GM12878 (cell line): ENCODE data around the gene SOX11. TPM values are rescaled to one million over a fixed set of nuclear protein-coding genes. Genes with fewer than 3 reads are reported as not detected.

Experiments
- ATAC-seq: fragments of 200-7000 bp; cut with Tn5 transposase; 3 replicates; pipeline ENCODE4 v1.9.1; 2020; ENCODE audit warnings: mild to moderate bottlenecking, moderate library complexity
- BruUV-seq: library from RNA; stranded (reverse); fragments of 400-500 nt; replicated peaks from 2 replicates; lab custom pipeline; 2021; lab: Mats Ljungman, UMichigan
- CTCF ChIA-PET: fragments of 300-600 bp; sonication (Branson Sonifier 250); formaldehyde crosslinking; extraction: SDS; loops from one replicate; lab custom pipeline; 2021; ENCODE audit warnings: inconsistent platforms; lab: Yijun Ruan, JAX
- POLR2A ChIA-PET: fragments of 350-600 bp; formaldehyde crosslinking; extraction: SDS; loops from one replicate; lab custom pipeline; 2021; ENCODE audit warnings: inconsistent platforms; lab: Charles Lee
- RAD21 ChIA-PET: fragments of 300-600 bp; sonication (Branson Sonifier 250); formaldehyde crosslinking; loops from one replicate; lab custom pipeline; 2023; ENCODE audit warnings: antibody characterized with exemption; ENCODE audit not compliant: unreplicated experiment; lab: Charles Lee
- SMC1A ChIA-PET: fragments of 300-600 bp; sonication (Branson Sonifier 250); formaldehyde crosslinking; loops from one replicate; lab custom pipeline; 2023; ENCODE audit not compliant: unreplicated experiment, uncharacterized antibody; lab: Charles Lee
- DNase-seq: peaks from one replicate; pipeline ENCODE4 v3.0.0-alpha.2; 2011; ENCODE audit warnings: low read depth, low spot score
- FAIRE-seq: peaks from 3 replicates; lab custom pipeline; 2011; peaks lifted over from hg19 to GRCh38; lab: Jason Lieb, UNC
- H2AFZ ChIP-seq: 2 replicates; pipeline ENCODE4 v1.6.0; 2011; ENCODE audit warnings: low read depth, low read length, control low read depth; ENCODE audit not compliant: control insufficient read depth
- H3K27ac ChIP-seq: 2 replicates; pipeline ENCODE4 v1.5.1; 2011; ENCODE audit warnings: control low read depth; ENCODE audit not compliant: control insufficient read depth, insufficient read depth
- H3K27me3 ChIP-seq, 2 experiments: replicated peaks in 1 of 2; 2 replicates each; pipeline versions ENCODE4 v1.6.0 to v1.6.1; 2011; ENCODE audit warnings: low read length in 1 of 2; ENCODE audit not compliant: control insufficient read depth in 2 of 2, insufficient read depth in 2 of 2
- H3K36me3 ChIP-seq, 2 experiments: 2 replicates each; pipeline ENCODE4 v1.5.1; 2011; ENCODE audit warnings: low read length in 1 of 2; ENCODE audit not compliant: control insufficient read depth in 2 of 2, insufficient read depth in 2 of 2
- H3K4me1 ChIP-seq: 2 replicates; pipeline ENCODE4 v1.6.1; 2011; ENCODE audit warnings: mild to moderate bottlenecking, low read length, moderate library complexity, mixed read lengths; ENCODE audit not compliant: control insufficient read depth, insufficient read depth
- H3K4me2 ChIP-seq: 2 replicates; pipeline ENCODE4 v1.6.0; 2011; ENCODE audit warnings: control low read depth; ENCODE audit not compliant: control insufficient read depth, insufficient read depth
- H3K4me3 ChIP-seq: fragments of 200-600 bp; sonication (generic); 2 replicates; pipeline ENCODE4 v1.5.1; 2016
- H3K79me2 ChIP-seq: 2 replicates; pipeline ENCODE4 v1.6.0; 2011; ENCODE audit warnings: low read length; ENCODE audit not compliant: control insufficient read depth, insufficient read depth
- H3K9ac ChIP-seq: 2 replicates; pipeline ENCODE4 v1.8.0; 2011; ENCODE audit warnings: low read length, control low read depth, mixed read lengths; ENCODE audit not compliant: control insufficient read depth, insufficient read depth
- H3K9me3 ChIP-seq: replicated peaks from 3 replicates; pipeline ENCODE4 v1.5.1; 2011; ENCODE audit warnings: mild to moderate bottlenecking, low read length; ENCODE audit not compliant: control insufficient read depth, insufficient read depth
- H4K20me1 ChIP-seq: 2 replicates; pipeline ENCODE4 v1.6.0; 2011; ENCODE audit not compliant: control insufficient read depth, insufficient read depth
- ATF7 ChIP-seq: fragments of 450-650 bp; IDR thresholded peaks from 2 replicates; pipeline ENCODE4 v1.6.1; 2016; ENCODE audit warnings: low read depth, mild to moderate bottlenecking
- CHD1 ChIP-seq: IDR thresholded peaks from 2 replicates; pipeline ENCODE4 v1.6.1; 2012; ENCODE audit warnings: low read depth, low read length, improper control_type of control experiment
- EP300 ChIP-seq, 2 experiments: fragments of 150-350 bp in 1 of 2; IDR thresholded peaks; 2 replicates each; pipeline ENCODE4 v1.6.1; 2011 to 2012; ENCODE audit warnings: low read depth in 2 of 2, low read length in 2 of 2, borderline replicate concordance in 1 of 2, improper control_type of control experiment in 1 of 2, inconsistent platforms in 1 of 2; ENCODE audit not compliant: control insufficient read depth in 1 of 2
- EZH2 ChIP-seq: IDR thresholded peaks from 2 replicates; pipeline ENCODE4 v1.6.1; 2012; ENCODE audit warnings: low read depth, mild to moderate bottlenecking, control low read depth, inconsistent platforms, low read length, borderline replicate concordance; ENCODE audit not compliant: control insufficient read depth
- HCFC1 ChIP-seq: fragments of 150-350 bp; IDR thresholded peaks from 2 replicates; pipeline ENCODE4 v1.6.1; 2014; ENCODE audit warnings: low read length
- HDAC6 ChIP-seq: fragments of 200-600 bp; sonication (generic); IDR thresholded peaks from one replicate; pipeline ENCODE4 v1.8.0; 2017; ENCODE audit warnings: antibody characterized with exemption; ENCODE audit not compliant: unreplicated experiment
- IKZF1 ChIP-seq: fragments of 450-650 bp; conservative IDR thresholded peaks from 2 replicates; pipeline ENCODE4 v1.6.1; 2017; ENCODE audit warnings: antibody characterized with exemption, mild to moderate bottlenecking
- MYB ChIP-seq: fragments of 150-350 bp; IDR thresholded peaks from 2 replicates; pipeline ENCODE4 v1.6.1; 2014; ENCODE audit warnings: mild to moderate bottlenecking, low read depth, low read length, borderline replicate concordance
- NBN ChIP-seq: fragments of 450-650 bp; IDR thresholded peaks from 2 replicates; pipeline ENCODE4 v1.6.1; 2016
- POU2F2 ChIP-seq: IDR thresholded peaks from 3 replicates; pipeline ENCODE4 v1.6.1; 2011; ENCODE audit warnings: low read depth, mild to moderate bottlenecking, low read length, borderline replicate concordance
- RAD51 ChIP-seq: fragments of 450-650 bp; IDR thresholded peaks from 2 replicates; pipeline ENCODE4 v1.6.1; 2016; ENCODE audit warnings: moderate library complexity, mild to moderate bottlenecking, inconsistent platforms
- SUZ12 ChIP-seq: fragments of 200-600 bp; sonication (generic); IDR thresholded peaks from one replicate; pipeline ENCODE4 v1.6.1; 2018; ENCODE audit warnings: antibody characterized with exemption, mild to moderate bottlenecking; ENCODE audit not compliant: unreplicated experiment
- ZSCAN29 ChIP-seq: fragments of 450-650 bp; IDR thresholded peaks from 2 replicates; pipeline ENCODE4 v1.6.1; 2017; ENCODE audit warnings: mild to moderate bottlenecking, moderate library complexity
- WGBS: methylation state at CpG from one replicate; pipeline ENCODE4 v1.1.6; 2016; ENCODE audit warnings: low lambda C conversion rate; ENCODE audit not compliant: insufficient replicate concordance, insufficient coverage; ENCODE audit errors: missing lambda C conversion rate; 5-methylcytosine and 5-hydroxymethylcytosine counted together
- in situ Hi-C: fragments of 300-500 bp; cut with MboI; formaldehyde crosslinking; loops from 9 replicates; pipeline ENCODE4 v1.14.3; 2018; ENCODE audit warnings: mixed read lengths
- intact Hi-C: fragments of 100-400 bp; cut with micrococcal nuclease; formaldehyde crosslinking; loops from one replicate; pipeline ENCODE4 v1.14.2; 2022; ENCODE audit not compliant: unreplicated experiment
- polyA plus RNA-seq, 11 experiments: library from polyadenylated mRNA; depleted of rRNA in 4 of 11; unstranded in 6 of 11; stranded (reverse) in 5 of 11; fragments of >200 nt; fragmentation: Nextera tagmentation in 4 of 11; fragmentation: Illumina TruSeq in 1 of 11; extraction: Ambion mirVana in 4 of 11; extraction: Trizol in 1 of 11; gene quantifications; 1 replicate in 1 of 11; 2 replicates in 10 of 11; pipeline versions ENCODE4 v1.2.1 to v1.2.3, GENCODE V29; 2011 to 2016; ENCODE audit warnings: inconsistent platforms in 2 of 11, missing spikeins in 2 of 11, low read depth in 1 of 11
- total RNA-seq, 4 experiments: library from RNA; depleted of rRNA in 3 of 4; stranded (reverse); fragments of >200 nt in 3 of 4; fragmentation: Illumina TruSeq in 1 of 4; extraction: Trizol in 1 of 4; gene quantifications; 2 replicates each; pipeline versions ENCODE4 v1.2.1 to v1.2.3, GENCODE V29; 2013 to 2021
- TF ChIP-seq, protein P1 (sequence below): IDR thresholded peaks from 2 replicates; pipeline ENCODE4 v1.6.1; 2012; ENCODE audit warnings: low read depth, low read length, improper control_type of control experiment
- TF ChIP-seq, protein P2 (sequence below): fragments of 450-650 bp; IDR thresholded peaks from 2 replicates; pipeline ENCODE4 v1.6.1; 2017; ENCODE audit warnings: mild to moderate bottlenecking, moderate library complexity
- TF ChIP-seq, protein P3 (sequence below): fragments of 450-650 bp; IDR thresholded peaks from 2 replicates; pipeline ENCODE4 v1.6.1; 2016; ENCODE audit warnings: mild to moderate bottlenecking, moderate library complexity, borderline replicate concordance

SOX11 gene
- total and polyA plus RNA-seq, 10 of the 15 experiments (the other 5 are each of a cell fraction or from before 2014, with no cell fraction given) = 0.03 to 0.04 (median 0.03) TPM; not detected in 7

DNA sequence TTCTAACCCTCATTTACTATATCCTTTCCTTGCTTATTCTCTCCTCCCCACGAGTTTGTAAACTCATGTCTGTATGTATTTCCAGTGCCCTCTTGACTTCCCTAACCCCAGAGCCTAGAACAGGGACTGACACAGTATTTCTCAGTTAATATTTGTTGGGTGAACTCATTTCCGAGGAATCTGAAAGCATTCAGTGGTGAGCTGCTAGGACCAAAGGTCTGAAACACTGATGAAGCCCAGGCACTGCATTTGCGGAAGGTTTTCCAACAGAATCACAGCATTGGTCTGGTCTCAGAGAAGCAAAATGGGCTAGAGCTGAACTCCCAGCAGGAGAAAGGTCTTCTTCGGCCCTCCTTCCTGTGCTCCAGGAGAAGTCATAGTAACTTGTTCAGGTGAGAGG is 56.8 kb downstream of the SOX11 start:
- Histone ChIP-seq H3K4me1 (no peaks in the 10 kb centered on the region), H3K79me2 (no peaks in the 10 kb centered on the region), H3K9ac (no peak overlapping the region), H3K4me2 (no peak overlapping the region), H3K27ac (no peak overlapping the region), H3K9me3 (no peaks in the 10 kb centered on the region), H3K27me3 (no peaks in the 10 kb centered on the region), H3K36me3 (no peaks in the 10 kb centered on the region), H3K4me3 (no peak overlapping the region), H2AFZ (no peak overlapping the region), H4K20me1 (no peaks in the 10 kb centered on the region)
- POLR2A ChIA-PET = no interaction called here
- intact Hi-C loops (no loop called here), in situ Hi-C loops (no loop called here)
- CTCF ChIA-PET = no interaction called here
- ATAC-seq = no peak
- no peak for DNase-seq
- no TSS peak for BruUV-seq
- no peak for FAIRE-seq
- SMC1A ChIA-PET = no interaction called here
- TF ChIP-seq EZH2 = no peak
- TF ChIP-seq, protein P1, sequence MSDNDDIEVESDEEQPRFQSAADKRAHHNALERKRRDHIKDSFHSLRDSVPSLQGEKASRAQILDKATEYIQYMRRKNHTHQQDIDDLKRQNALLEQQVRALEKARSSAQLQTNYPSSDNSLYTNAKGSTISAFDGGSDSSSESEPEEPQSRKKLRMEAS = no peak
- no peak for TF ChIP-seq HDAC6
- no peak for TF ChIP-seq SUZ12
- no peak for TF ChIP-seq RAD51
- no peak for TF ChIP-seq IKZF1
- TF ChIP-seq ATF7 = no peak
- TF ChIP-seq, protein P2, sequence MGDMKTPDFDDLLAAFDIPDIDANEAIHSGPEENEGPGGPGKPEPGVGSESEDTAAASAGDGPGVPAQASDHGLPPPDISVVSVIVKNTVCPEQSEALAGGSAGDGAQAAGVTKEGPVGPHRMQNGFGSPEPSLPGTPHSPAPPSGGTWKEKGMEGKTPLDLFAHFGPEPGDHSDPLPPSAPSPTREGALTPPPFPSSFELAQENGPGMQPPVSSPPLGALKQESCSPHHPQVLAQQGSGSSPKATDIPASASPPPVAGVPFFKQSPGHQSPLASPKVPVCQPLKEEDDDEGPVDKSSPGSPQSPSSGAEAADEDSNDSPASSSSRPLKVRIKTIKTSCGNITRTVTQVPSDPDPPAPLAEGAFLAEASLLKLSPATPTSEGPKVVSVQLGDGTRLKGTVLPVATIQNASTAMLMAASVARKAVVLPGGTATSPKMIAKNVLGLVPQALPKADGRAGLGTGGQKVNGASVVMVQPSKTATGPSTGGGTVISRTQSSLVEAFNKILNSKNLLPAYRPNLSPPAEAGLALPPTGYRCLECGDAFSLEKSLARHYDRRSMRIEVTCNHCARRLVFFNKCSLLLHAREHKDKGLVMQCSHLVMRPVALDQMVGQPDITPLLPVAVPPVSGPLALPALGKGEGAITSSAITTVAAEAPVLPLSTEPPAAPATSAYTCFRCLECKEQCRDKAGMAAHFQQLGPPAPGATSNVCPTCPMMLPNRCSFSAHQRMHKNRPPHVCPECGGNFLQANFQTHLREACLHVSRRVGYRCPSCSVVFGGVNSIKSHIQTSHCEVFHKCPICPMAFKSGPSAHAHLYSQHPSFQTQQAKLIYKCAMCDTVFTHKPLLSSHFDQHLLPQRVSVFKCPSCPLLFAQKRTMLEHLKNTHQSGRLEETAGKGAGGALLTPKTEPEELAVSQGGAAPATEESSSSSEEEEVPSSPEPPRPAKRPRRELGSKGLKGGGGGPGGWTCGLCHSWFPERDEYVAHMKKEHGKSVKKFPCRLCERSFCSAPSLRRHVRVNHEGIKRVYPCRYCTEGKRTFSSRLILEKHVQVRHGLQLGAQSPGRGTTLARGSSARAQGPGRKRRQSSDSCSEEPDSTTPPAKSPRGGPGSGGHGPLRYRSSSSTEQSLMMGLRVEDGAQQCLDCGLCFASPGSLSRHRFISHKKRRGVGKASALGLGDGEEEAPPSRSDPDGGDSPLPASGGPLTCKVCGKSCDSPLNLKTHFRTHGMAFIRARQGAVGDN = no peak
- TF ChIP-seq MYB = no peak
- no peak for TF ChIP-seq NBN
- no peak for TF ChIP-seq POU2F2
- TF ChIP-seq CHD1 = no peak
- no peak for TF ChIP-seq ZSCAN29
- no peak for TF ChIP-seq HCFC1
- TF ChIP-seq, protein P3, sequence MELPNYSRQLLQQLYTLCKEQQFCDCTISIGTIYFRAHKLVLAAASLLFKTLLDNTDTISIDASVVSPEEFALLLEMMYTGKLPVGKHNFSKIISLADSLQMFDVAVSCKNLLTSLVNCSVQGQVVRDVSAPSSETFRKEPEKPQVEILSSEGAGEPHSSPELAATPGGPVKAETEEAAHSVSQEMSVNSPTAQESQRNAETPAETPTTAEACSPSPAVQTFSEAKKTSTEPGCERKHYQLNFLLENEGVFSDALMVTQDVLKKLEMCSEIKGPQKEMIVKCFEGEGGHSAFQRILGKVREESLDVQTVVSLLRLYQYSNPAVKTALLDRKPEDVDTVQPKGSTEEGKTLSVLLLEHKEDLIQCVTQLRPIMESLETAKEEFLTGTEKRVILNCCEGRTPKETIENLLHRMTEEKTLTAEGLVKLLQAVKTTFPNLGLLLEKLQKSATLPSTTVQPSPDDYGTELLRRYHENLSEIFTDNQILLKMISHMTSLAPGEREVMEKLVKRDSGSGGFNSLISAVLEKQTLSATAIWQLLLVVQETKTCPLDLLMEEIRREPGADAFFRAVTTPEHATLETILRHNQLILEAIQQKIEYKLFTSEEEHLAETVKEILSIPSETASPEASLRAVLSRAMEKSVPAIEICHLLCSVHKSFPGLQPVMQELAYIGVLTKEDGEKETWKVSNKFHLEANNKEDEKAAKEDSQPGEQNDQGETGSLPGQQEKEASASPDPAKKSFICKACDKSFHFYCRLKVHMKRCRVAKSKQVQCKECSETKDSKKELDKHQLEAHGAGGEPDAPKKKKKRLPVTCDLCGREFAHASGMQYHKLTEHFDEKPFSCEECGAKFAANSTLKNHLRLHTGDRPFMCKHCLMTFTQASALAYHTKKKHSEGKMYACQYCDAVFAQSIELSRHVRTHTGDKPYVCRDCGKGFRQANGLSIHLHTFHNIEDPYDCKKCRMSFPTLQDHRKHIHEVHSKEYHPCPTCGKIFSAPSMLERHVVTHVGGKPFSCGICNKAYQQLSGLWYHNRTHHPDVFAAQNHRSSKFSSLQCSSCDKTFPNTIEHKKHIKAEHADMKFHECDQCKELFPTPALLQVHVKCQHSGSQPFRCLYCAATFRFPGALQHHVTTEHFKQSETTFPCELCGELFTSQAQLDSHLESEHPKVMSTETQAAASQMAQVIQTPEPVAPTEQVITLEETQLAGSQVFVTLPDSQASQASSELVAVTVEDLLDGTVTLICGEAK = no peak
- no peak for TF ChIP-seq EP300 (IDR thresholded peaks at IDR 0.05; ENCODE audit: borderline replicate concordance in 1 of 2, control insufficient read depth in 1 of 2, low read depth in 2 of 2, low read length in 2 of 2)
- RAD21 ChIA-PET = no interaction called here
- 0% methylated on average over 3 of the region's 4 CpGs for WGBS
